Neural crest cell (in vitro differentiated cells): ENCODE results near the gene SMC5. TPM values are rescaled to one million over a fixed set of nuclear protein-coding genes. Genes with fewer than 3 reads are reported as not detected.
A peak's percentile ranks its signal among the peaks of the same experiment; 100 is the strongest.

Experiments
- DNase-seq: peaks from one replicate; pipeline ENCODE4 v3.0.0; 2021; ENCODE audit warnings: low read depth, mixed read lengths, low spot score
- H3K27ac Mint-ChIP-seq: one replicate; pipeline ENCODE4 v1.8.0; 2021; ENCODE audit warnings: mild to moderate bottlenecking, mixed read lengths; ENCODE audit not compliant: unreplicated experiment
- H3K27me3 Mint-ChIP-seq: 2 replicates; pipeline ENCODE4 v1.8.0; 2021; ENCODE audit warnings: low read depth, mild to moderate bottlenecking, mixed read lengths
- H3K36me3 Mint-ChIP-seq: 2 replicates; pipeline ENCODE4 v1.8.0; 2021; ENCODE audit warnings: low read depth, mild to moderate bottlenecking, mixed read lengths
- H3K4me1 Mint-ChIP-seq: 2 replicates; pipeline ENCODE4 v1.8.0; 2021; ENCODE audit warnings: mixed read lengths
- H3K4me3 Mint-ChIP-seq: one replicate; pipeline ENCODE4 v1.8.0; 2021; ENCODE audit warnings: mild to moderate bottlenecking, mixed read lengths
- H3K9me3 Mint-ChIP-seq: 2 replicates; pipeline ENCODE4 v1.8.0; 2021; ENCODE audit warnings: mixed read lengths
- total RNA-seq: library from RNA; stranded (reverse); gene quantifications from 2 replicates; pipeline ENCODE4 v1.2.1, GENCODE V29; 2021
- TF ChIP-seq, protein P1 (sequence below): fragments of 200-600 bp; sonication (generic); conservative IDR thresholded peaks from 2 replicates; pipeline ENCODE4 v1.5.0; 2021; ENCODE audit warnings: antibody characterized with exemption, mild to moderate bottlenecking

Gene SMC5
- total RNA-seq, 1 donor from 2014 or later: 28.7 TPM

- Mint-ChIP-seq H3K27me3 (no peaks in the 10 kb centered on the region), H3K9me3 (peaks cover 13% of the 10 kb centered on the region), H3K36me3 (peaks cover 40% of the 10 kb centered on the region), H3K4me1 (no peaks in the 10 kb centered on the region), H3K27ac (no peak overlapping the region), H3K4me3 (no peak overlapping the region)
- DNase-seq: no peak
- TF ChIP-seq, protein P1, sequence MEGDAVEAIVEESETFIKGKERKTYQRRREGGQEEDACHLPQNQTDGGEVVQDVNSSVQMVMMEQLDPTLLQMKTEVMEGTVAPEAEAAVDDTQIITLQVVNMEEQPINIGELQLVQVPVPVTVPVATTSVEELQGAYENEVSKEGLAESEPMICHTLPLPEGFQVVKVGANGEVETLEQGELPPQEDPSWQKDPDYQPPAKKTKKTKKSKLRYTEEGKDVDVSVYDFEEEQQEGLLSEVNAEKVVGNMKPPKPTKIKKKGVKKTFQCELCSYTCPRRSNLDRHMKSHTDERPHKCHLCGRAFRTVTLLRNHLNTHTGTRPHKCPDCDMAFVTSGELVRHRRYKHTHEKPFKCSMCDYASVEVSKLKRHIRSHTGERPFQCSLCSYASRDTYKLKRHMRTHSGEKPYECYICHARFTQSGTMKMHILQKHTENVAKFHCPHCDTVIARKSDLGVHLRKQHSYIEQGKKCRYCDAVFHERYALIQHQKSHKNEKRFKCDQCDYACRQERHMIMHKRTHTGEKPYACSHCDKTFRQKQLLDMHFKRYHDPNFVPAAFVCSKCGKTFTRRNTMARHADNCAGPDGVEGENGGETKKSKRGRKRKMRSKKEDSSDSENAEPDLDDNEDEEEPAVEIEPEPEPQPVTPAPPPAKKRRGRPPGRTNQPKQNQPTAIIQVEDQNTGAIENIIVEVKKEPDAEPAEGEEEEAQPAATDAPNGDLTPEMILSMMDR: no peak
These were observed 39.5 kb downstream of the SMC5 start for GRCh38 chr9:70298245-70298771.

DNA sequence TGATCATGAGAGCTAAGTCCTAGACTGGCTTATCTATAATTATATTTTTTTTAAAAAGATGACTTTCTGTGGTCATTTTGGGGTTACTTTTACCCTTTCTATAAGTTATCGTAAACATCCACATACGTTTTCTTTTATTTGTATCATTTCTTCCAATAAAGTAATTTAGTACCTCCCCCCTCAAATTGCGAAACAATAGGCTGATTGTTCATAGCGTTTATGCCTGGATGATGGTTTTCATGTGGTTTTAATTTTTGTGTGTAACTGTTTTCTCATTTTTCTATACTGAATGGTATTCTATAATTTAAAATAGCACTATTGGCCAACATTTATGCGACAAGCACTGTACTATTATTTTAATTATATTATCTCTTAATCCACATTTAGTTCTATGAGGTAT lies 44.5 kb downstream of the SMC5 start:
- Mint-ChIP-seq H3K27me3 (no peaks in the 10 kb centered on the region), H3K27ac (no peak overlapping the region), H3K4me1 (no peaks in the 10 kb centered on the region), H3K36me3 (peaks cover 35% of the 10 kb centered on the region), H3K4me3 (no peak overlapping the region), H3K9me3 (peaks cover 3% of the 10 kb centered on the region)
- TF ChIP-seq, protein P1: no peak
- no peak for DNase-seq

GRCh38 chr9:70304810-70305209 lies 46.0 kb downstream of the SMC5 start:
- DNase-seq: no peak
- peaks cover 6% of the 10 kb centered on the region for H3K9me3 Mint-ChIP-seq
- TF ChIP-seq, protein P1: no peak
- peaks cover 40% of the 10 kb centered on the region for H3K36me3 Mint-ChIP-seq
- no peaks in the 10 kb centered on the region for H3K4me1 Mint-ChIP-seq
- no peak overlapping the region for H3K4me3 Mint-ChIP-seq
- no peak overlapping the region for H3K27ac Mint-ChIP-seq
- H3K27me3 Mint-ChIP-seq: no peaks in the 10 kb centered on the region

- Mint-ChIP-seq H3K4me1 (no peaks in the 10 kb centered on the region), H3K4me3 (no peak overlapping the region), H3K9me3 (no peaks in the 10 kb centered on the region), H3K27ac (no peak overlapping the region), H3K36me3 (peaks cover 19% of the 10 kb centered on the region), H3K27me3 (no peaks in the 10 kb centered on the region)
- TF ChIP-seq, protein P1: no peak
- DNase-seq: no peak
These were observed 56.6 kb downstream of the SMC5 start for GRCh38 chr9:70315389-70315788.

DNA sequence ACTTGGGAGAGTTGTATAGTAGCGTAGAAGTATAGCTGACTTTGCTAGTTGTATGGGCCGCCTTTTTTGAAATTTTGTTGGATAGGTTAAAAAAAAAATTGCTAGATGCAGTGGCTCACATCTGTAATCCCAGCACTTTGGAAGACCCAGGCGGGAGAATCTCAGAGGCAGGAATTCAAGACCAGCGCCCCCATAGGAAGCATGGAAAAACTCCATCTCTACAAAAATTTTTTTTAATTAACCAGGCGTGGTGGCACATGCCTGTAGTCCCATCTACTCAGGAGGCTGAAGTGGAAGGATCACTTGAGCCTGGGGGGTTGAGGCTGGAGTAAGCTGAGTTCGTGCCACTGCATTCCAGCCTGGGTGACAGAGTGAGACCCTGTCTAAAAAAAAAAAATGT lies 59.2 kb downstream of the SMC5 start:
- H3K9me3 Mint-ChIP-seq: no peaks in the 10 kb centered on the region
- no peak overlapping the region for H3K4me3 Mint-ChIP-seq
- no peak overlapping the region for H3K27ac Mint-ChIP-seq
- no peak for DNase-seq
- TF ChIP-seq, protein P1: peak; percentile 39
- H3K4me1 Mint-ChIP-seq: no peaks in the 10 kb centered on the region
- H3K27me3 Mint-ChIP-seq: no peaks in the 10 kb centered on the region
- peaks cover 16% of the 10 kb centered on the region for H3K36me3 Mint-ChIP-seq
